ENCODE results near the gene PI4K2A. TPM values are rescaled to one million over a fixed set of nuclear protein-coding genes. Genes with fewer than 3 reads are reported as not detected.

Gene PI4K2A
- total and polyA plus RNA-seq, 2 donors (not counting 3 experiments of a cell fraction or from before 2014, with no cell fraction given): 20.4 to 24.6 TPM

GRCh38 chr10:97612386-97612785 lies 28.1 kb upstream of the PI4K2A start:
- ChIA-PET CTCF (interaction anchor here (0.6 to 9.6 kb wide), 21 partner anchors 14 to 229 kb away, joined by 3 to 304 read pairs (median 6); partner anchors contain the start of genes ANKRD2, C10orf62, HOGA1 and PI4K2A), POLR2A (interaction anchor here (1.5 kb wide), 1 partner anchor 40 kb away, joined by 3 read pairs; the partner anchor contains the start of gene ANKRD2)
- H3K9me3 ChIP-seq (replicated peaks; ENCODE audit: control insufficient read depth, insufficient read depth, low read length): no peaks in the 10 kb centered on the region
- H3K4me2 ChIP-seq (ENCODE audit: insufficient read depth, low read length): no peak overlapping the region
- H3K4me3 ChIP-seq (replicated peaks in 1 of 3; ENCODE audit: insufficient read depth in 1 of 3, low read depth in 1 of 3, low read length in 3 of 3): no peak overlapping the region
- dilution Hi-C loops (cut with MboI; ENCODE audit: extremely low pct_ligation_motif_present, low sequenced_read_pairs): no loop called here
- peak in 1 of 2 donors; percentile 38 for TF ChIP-seq CTCF (IDR thresholded peaks at IDR 0.05; ENCODE audit: extremely low read depth in 1 of 2, insufficient read depth in 1 of 2, low read depth in 1 of 2, low read length in 2 of 2)
- TF ChIP-seq, protein P1, sequence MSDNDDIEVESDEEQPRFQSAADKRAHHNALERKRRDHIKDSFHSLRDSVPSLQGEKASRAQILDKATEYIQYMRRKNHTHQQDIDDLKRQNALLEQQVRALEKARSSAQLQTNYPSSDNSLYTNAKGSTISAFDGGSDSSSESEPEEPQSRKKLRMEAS (IDR thresholded peaks at IDR 0.05; ENCODE audit: insufficient read depth, insufficient read length): no peak
- DNase-seq (ENCODE audit: low read depth, low spot score): peak; percentile 71
- no TSS peak for BruUV-seq (replicated peaks)
- H3K4me1 ChIP-seq (ENCODE audit: control insufficient read depth, extremely low read depth, insufficient read depth, low read length): no peaks in the 10 kb centered on the region
- no peak overlapping the region for H3K9ac ChIP-seq (replicated peaks; ENCODE audit: extremely low read depth, insufficient read depth, low read length)
- H3K27me3 ChIP-seq (ENCODE audit: control insufficient read depth in 2 of 2, insufficient read depth in 2 of 2, low read length in 2 of 2): no peaks in the 10 kb centered on the region
- intact Hi-C loops (cut with micrococcal nuclease): loop anchor here (1.0 kb wide), 4 partner anchors 40 to 205 kb away; partner anchors contain the start of gene ANKRD2
- H3K36me3 ChIP-seq (ENCODE audit: control insufficient read depth in 2 of 2, extremely low read depth in 1 of 2, insufficient read depth in 2 of 2, low read length in 2 of 2): no peaks in the 10 kb centered on the region
- FAIRE-seq: peak; percentile 91
- no peak overlapping the region for H3K27ac ChIP-seq (ENCODE audit: insufficient read depth, low read depth, low read length)
- H4K20me1 ChIP-seq (replicated peaks; ENCODE audit: control insufficient read depth, extremely low read depth, insufficient read depth, low read length): no peaks in the 10 kb centered on the region
- peak overlapping the region; percentile 54 for H2AFZ ChIP-seq (ENCODE audit: low read depth, low read length)
- no peaks in the 10 kb centered on the region for H3K79me2 ChIP-seq (ENCODE audit: control insufficient read depth, insufficient read depth, low read length)
- no peaks in the 10 kb centered on the region for H3K9me1 ChIP-seq (replicated peaks; ENCODE audit: control insufficient read depth, extremely low read depth, insufficient read depth, low read length)

- no peak overlapping the region for H3K4me2 ChIP-seq (ENCODE audit: insufficient read depth, low read length)
- H3K9me3 ChIP-seq (replicated peaks; ENCODE audit: control insufficient read depth, insufficient read depth, low read length): no peaks in the 10 kb centered on the region
- no peak for FAIRE-seq
- ChIA-PET POLR2A (no interaction called here), CTCF (interaction anchor here (9.6 kb wide), 1 partner anchor 44 kb away, joined by 304 read pairs; the partner anchor contains the start of gene ANKRD2)
- no peak overlapping the region for H2AFZ ChIP-seq (ENCODE audit: low read depth, low read length)
- no peak for DNase-seq (ENCODE audit: low read depth, low spot score)
- no TSS peak for BruUV-seq (replicated peaks)
- no peaks in the 10 kb centered on the region for H3K9me1 ChIP-seq (replicated peaks; ENCODE audit: control insufficient read depth, extremely low read depth, insufficient read depth, low read length)
- no peaks in the 10 kb centered on the region for H3K27me3 ChIP-seq (ENCODE audit: control insufficient read depth in 2 of 2, insufficient read depth in 2 of 2, low read length in 2 of 2)
- TF ChIP-seq CTCF (IDR thresholded peaks at IDR 0.05; ENCODE audit: extremely low read depth in 1 of 2, insufficient read depth in 1 of 2, low read depth in 1 of 2, low read length in 2 of 2) (no peak), JUN (IDR thresholded peaks at IDR 0.05; ENCODE audit: borderline replicate concordance, insufficient read depth, insufficient read length, low read depth) (no peak), POLR2A (IDR thresholded peaks at IDR 0.05; ENCODE audit: low read depth, low read length) (no peak)
- no peak overlapping the region for H3K4me3 ChIP-seq (replicated peaks in 1 of 3; ENCODE audit: insufficient read depth in 1 of 3, low read depth in 1 of 3, low read length in 3 of 3)
- no peaks in the 10 kb centered on the region for H3K36me3 ChIP-seq (ENCODE audit: control insufficient read depth in 2 of 2, extremely low read depth in 1 of 2, insufficient read depth in 2 of 2, low read length in 2 of 2)
- dilution Hi-C loops (cut with MboI; ENCODE audit: extremely low pct_ligation_motif_present, low sequenced_read_pairs) (no loop called here), intact Hi-C loops (cut with micrococcal nuclease) (no loop called here)
- H3K27ac ChIP-seq (ENCODE audit: insufficient read depth, low read depth, low read length): no peak overlapping the region
- H3K9ac ChIP-seq (replicated peaks; ENCODE audit: extremely low read depth, insufficient read depth, low read length): no peak overlapping the region
- H4K20me1 ChIP-seq (replicated peaks; ENCODE audit: control insufficient read depth, extremely low read depth, insufficient read depth, low read length): no peaks in the 10 kb centered on the region
- no peaks in the 10 kb centered on the region for H3K4me1 ChIP-seq (ENCODE audit: control insufficient read depth, extremely low read depth, insufficient read depth, low read length)
- H3K79me2 ChIP-seq (ENCODE audit: control insufficient read depth, insufficient read depth, low read length): no peaks in the 10 kb centered on the region
These were observed 22.2 kb upstream of the PI4K2A start for GRCh38 chr10:97618285-97618684.

Data from endothelial cell of umbilical vein (primary cell).